ENCODE measurements around the gene ARHGAP20.

- TF ChIP-seq CTCF (conservative IDR thresholded peaks at IDR 0.05) (no peak), EZH2 (IDR thresholded peaks at IDR 0.05; ENCODE audit: low read depth) (no peak)
Measured at GRCh38 chr11:110730773-110731172, 18.5 kb upstream of the ARHGAP20 start.

All from PC-9 (cell line).